PC-3 (cell line): ENCODE results near the gene DDI2. TPM values are rescaled to one million over a fixed set of nuclear protein-coding genes. Genes with fewer than 3 reads are reported as not detected.

Experiments used
- ATAC-seq: fragments of 200-7000 bp; cut with Tn5 transposase; 2 replicates; pipeline ENCODE4 v1.9.1; 2020; ENCODE audit warnings: mild to moderate bottlenecking, moderate library complexity
- BruUV-seq: library from RNA; stranded (reverse); fragments of 400-500 nt; replicated peaks from 2 replicates; lab custom pipeline; 2021; lab: Mats Ljungman, UMichigan
- CTCF ChIA-PET: fragments of 300-600 bp; sonication (Branson Sonifier 250); formaldehyde crosslinking; loops from one replicate; lab custom pipeline; 2022; ENCODE audit warnings: antibody characterized with exemption; lab: Charles Lee
- POLR2A ChIA-PET: fragments of 300-600 bp; sonication (Branson Sonifier 250); formaldehyde crosslinking; loops from one replicate; lab custom pipeline; 2022; ENCODE audit warnings: antibody characterized with exemption; ENCODE audit not compliant: unreplicated experiment; lab: Charles Lee
- DNase-seq: peaks from one replicate; pipeline ENCODE4 v3.0.0-alpha.2; 2015
- H2AFZ ChIP-seq: fragments of 300-600 bp; sonication (generic); 2 replicates; pipeline ENCODE4 v1.6.0; 2016; ENCODE audit warnings: antibody characterized with exemption, low read length
- H3F3A ChIP-seq: fragments of 300-600 bp; sonication (generic); one replicate; pipeline ENCODE4 v1.6.0; 2017; ENCODE audit warnings: antibody characterized with exemption, low read length, control low read depth, mild to moderate bottlenecking; ENCODE audit not compliant: unreplicated experiment
- H3K27ac ChIP-seq: fragments of 300-600 bp; sonication (generic); 2 replicates; pipeline ENCODE4 v1.5.1; 2016; ENCODE audit warnings: mild to moderate bottlenecking, low read length
- H3K27me3 ChIP-seq: fragments of 300-600 bp; sonication (generic); 2 replicates; pipeline ENCODE4 v1.6.1; 2016; ENCODE audit warnings: low read length, mixed read lengths
- H3K36me3 ChIP-seq: fragments of 300-600 bp; sonication (generic); 2 replicates; pipeline ENCODE4 v1.6.1; 2016; ENCODE audit warnings: low read depth, mixed run types, low read length, mixed read lengths
- H3K4me1 ChIP-seq: fragments of 300-600 bp; sonication (generic); 2 replicates; pipeline ENCODE4 v1.5.1; 2016; ENCODE audit warnings: low read length; ENCODE audit not compliant: insufficient read depth
- H3K4me2 ChIP-seq: fragments of 300-600 bp; sonication (generic); 2 replicates; pipeline ENCODE4 v1.6.0; 2016; ENCODE audit warnings: low read length
- H3K4me3 ChIP-seq: fragments of 300-600 bp; sonication (generic); 2 replicates; pipeline ENCODE4 v1.5.1; 2016; ENCODE audit warnings: mild to moderate bottlenecking, low read length, mixed read lengths
- H3K79me2 ChIP-seq: fragments of 300-600 bp; sonication (generic); 2 replicates; pipeline ENCODE4 v1.6.1; 2017; ENCODE audit warnings: low read length, mixed read lengths
- H3K9ac ChIP-seq: fragments of 300-600 bp; sonication (generic); 2 replicates; pipeline ENCODE4 v1.6.0; 2016; ENCODE audit warnings: mild to moderate bottlenecking, low read length
- H3K9me2 ChIP-seq: fragments of 300-600 bp; sonication (generic); replicated peaks from 2 replicates; pipeline ENCODE4 v1.6.1; 2016; ENCODE audit warnings: mixed run types, low read length, mixed read lengths
- H3K9me3 ChIP-seq: fragments of 300-600 bp; sonication (generic); 2 replicates; pipeline ENCODE4 v1.6.1; 2016; ENCODE audit warnings: low read length, mixed read lengths
- H4K20me1 ChIP-seq: fragments of 300-600 bp; sonication (generic); 2 replicates; pipeline ENCODE4 v1.6.1; 2016; ENCODE audit warnings: low read length, mixed read lengths
- CTCF ChIP-seq: fragments of 300-600 bp; sonication (generic); conservative IDR thresholded peaks from 2 replicates; pipeline ENCODE4 v1.5.1; 2017; ENCODE audit warnings: antibody characterized with exemption, low read depth, mild to moderate bottlenecking, low read length
- EZH2 ChIP-seq: fragments of 300-600 bp; sonication (generic); IDR thresholded peaks from one replicate; pipeline ENCODE4 v1.6.1; 2017; ENCODE audit warnings: antibody characterized with exemption, mild to moderate bottlenecking, low read length; ENCODE audit not compliant: unreplicated experiment
- EZH2phosphoT487 ChIP-seq: fragments of 300-600 bp; sonication (generic); IDR thresholded peaks from 2 replicates; pipeline ENCODE4 v1.6.1; 2018; ENCODE audit warnings: mild to moderate bottlenecking, antibody characterized with exemption, low read length, borderline replicate concordance
- intact Hi-C: fragments of 100-400 bp; cut with micrococcal nuclease; formaldehyde crosslinking; loops from 2 replicates; pipeline ENCODE4 v1.9.0; 2023
- total RNA-seq: library from RNA; depleted of rRNA; stranded (reverse); fragments of >200 nt; gene quantifications from 2 replicates; pipeline ENCODE4 v1.2.3, GENCODE V29; 2014

The DDI2 gene
- total RNA-seq, 1 experiment from 2014 or later, result 15.0 TPM

- no peaks in the 10 kb centered on the region for H3K4me1 ChIP-seq
- no peaks in the 10 kb centered on the region for H4K20me1 ChIP-seq
- H3K9ac ChIP-seq, result no peak overlapping the region
- ChIA-PET CTCF (no interaction called here), POLR2A (no interaction called here)
- no peak overlapping the region for H3K4me2 ChIP-seq
- no peaks in the 10 kb centered on the region for H3K27me3 ChIP-seq
- H3K4me3 ChIP-seq, result no peak overlapping the region
- no TSS peak for BruUV-seq
- peaks cover 52% of the 10 kb centered on the region; the same call in 1 of the 2 replicates for H3K36me3 ChIP-seq
- intact Hi-C loops, result no loop called here
- no peak overlapping the region for H3K27ac ChIP-seq
- DNase-seq (no peak), ATAC-seq (no peak)
- no peak overlapping the region for H2AFZ ChIP-seq
- H3F3A ChIP-seq, result no peaks in the 10 kb centered on the region
- H3K9me3 ChIP-seq, result no peaks in the 10 kb centered on the region
- peaks cover 2% of the 10 kb centered on the region; the same call in 1 of the 2 replicates for H3K79me2 ChIP-seq
- no peak for TF ChIP-seq EZH2phosphoT487
- TF ChIP-seq EZH2, result no peak
- no peak for TF ChIP-seq CTCF
- H3K9me2 ChIP-seq, result no peaks in the 10 kb centered on the region
Measured at GRCh38 chr1:15633756-15634420, 16.6 kb downstream of the DDI2 start.

DNA sequence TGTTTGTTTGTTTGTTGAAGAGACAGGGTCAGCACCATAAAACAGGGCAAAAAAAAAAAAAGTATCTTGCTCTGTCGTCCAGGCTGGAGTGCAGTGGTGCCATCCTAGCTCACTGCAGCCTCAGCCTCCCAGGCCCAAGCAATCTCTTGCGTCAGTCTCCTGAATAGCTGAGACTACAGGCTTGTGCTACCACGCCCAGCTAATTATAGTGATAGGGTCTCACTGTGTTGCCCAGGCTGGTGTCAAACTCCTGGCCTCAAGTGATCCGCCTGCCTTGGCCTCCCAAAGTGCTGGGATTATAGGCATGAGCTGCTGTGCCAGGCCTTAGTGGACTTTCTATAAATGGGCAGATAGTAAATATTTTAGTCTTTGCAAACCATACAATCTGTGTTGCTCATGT is 19.2 kb downstream of the DDI2 start:
- Histone ChIP-seq H3K9ac (no peak overlapping the region), H2AFZ (no peak overlapping the region), H3K36me3 (peaks cover 43% of the 10 kb centered on the region), H3K27ac (no peak overlapping the region), H3K9me2 (no peaks in the 10 kb centered on the region), H3K4me1 (no peaks in the 10 kb centered on the region), H3F3A (no peaks in the 10 kb centered on the region), H3K79me2 (no peaks in the 10 kb centered on the region), H3K9me3 (no peaks in the 10 kb centered on the region), H3K4me3 (no peak overlapping the region), H3K4me2 (no peak overlapping the region), H4K20me1 (no peaks in the 10 kb centered on the region), H3K27me3 (no peaks in the 10 kb centered on the region)
- ATAC-seq (no peak), DNase-seq (no peak)
- intact Hi-C loops, result no loop called here
- no peak for TF ChIP-seq EZH2
- no peak for TF ChIP-seq EZH2phosphoT487
- TF ChIP-seq CTCF, result no peak
- BruUV-seq, result no TSS peak
- CTCF ChIA-PET, result no interaction called here
- POLR2A ChIA-PET, result no interaction called here

DNA sequence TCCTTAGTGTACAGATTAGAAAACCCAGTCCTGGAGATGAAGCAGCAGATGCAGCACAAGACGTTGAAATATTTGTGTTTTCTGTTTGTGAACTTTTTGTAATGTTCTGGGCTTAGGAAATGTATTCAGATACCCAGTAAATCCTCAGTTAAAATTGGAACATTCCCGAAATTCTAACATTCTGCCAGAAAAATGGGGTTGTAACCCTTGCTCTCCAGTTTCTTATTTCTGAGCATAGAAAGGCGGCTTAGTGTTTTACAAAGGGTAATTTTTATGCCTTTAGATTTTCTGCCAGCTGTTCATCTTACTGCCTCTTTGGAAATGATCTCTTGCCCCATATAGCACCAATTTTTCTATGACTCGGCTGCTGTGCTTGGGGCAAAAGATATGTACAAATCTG is 20.6 kb downstream of the DDI2 start:
- Histone ChIP-seq H4K20me1 (no peaks in the 10 kb centered on the region), H3F3A (no peaks in the 10 kb centered on the region), H3K4me2 (no peak overlapping the region), H3K4me1 (no peaks in the 10 kb centered on the region), H3K9me3 (no peaks in the 10 kb centered on the region), H3K79me2 (no peaks in the 10 kb centered on the region), H3K27me3 (no peaks in the 10 kb centered on the region), H3K4me3 (no peak overlapping the region), H3K9me2 (no peaks in the 10 kb centered on the region), H3K27ac (no peak overlapping the region), H2AFZ (no peak overlapping the region), H3K9ac (no peak overlapping the region), H3K36me3 (peaks cover 41% of the 10 kb centered on the region)
- no peak for DNase-seq
- no peak for ATAC-seq
- intact Hi-C loops, result no loop called here
- no TSS peak for BruUV-seq
- CTCF ChIA-PET, result no interaction called here
- POLR2A ChIA-PET, result no interaction called here
- TF ChIP-seq CTCF (no peak), EZH2 (no peak), EZH2phosphoT487 (no peak)
